GM18867 (cell line): ENCODE results near the gene PLA2G6.
"Not testable (repeated sequence)": the region's sequence is repeated elsewhere in the genome, so short reads cannot be mapped to it uniquely, and the experiment has no call there.

Source experiments
- ATAC-seq: cut with Tn5 transposase; IDR thresholded peaks from one replicate; pipeline ENCODE4 v1.9.1; 2021; ENCODE audit warnings: mild to moderate bottlenecking, moderate library complexity; ENCODE audit not compliant: unreplicated experiment

PLA2G6 gene

DNA sequence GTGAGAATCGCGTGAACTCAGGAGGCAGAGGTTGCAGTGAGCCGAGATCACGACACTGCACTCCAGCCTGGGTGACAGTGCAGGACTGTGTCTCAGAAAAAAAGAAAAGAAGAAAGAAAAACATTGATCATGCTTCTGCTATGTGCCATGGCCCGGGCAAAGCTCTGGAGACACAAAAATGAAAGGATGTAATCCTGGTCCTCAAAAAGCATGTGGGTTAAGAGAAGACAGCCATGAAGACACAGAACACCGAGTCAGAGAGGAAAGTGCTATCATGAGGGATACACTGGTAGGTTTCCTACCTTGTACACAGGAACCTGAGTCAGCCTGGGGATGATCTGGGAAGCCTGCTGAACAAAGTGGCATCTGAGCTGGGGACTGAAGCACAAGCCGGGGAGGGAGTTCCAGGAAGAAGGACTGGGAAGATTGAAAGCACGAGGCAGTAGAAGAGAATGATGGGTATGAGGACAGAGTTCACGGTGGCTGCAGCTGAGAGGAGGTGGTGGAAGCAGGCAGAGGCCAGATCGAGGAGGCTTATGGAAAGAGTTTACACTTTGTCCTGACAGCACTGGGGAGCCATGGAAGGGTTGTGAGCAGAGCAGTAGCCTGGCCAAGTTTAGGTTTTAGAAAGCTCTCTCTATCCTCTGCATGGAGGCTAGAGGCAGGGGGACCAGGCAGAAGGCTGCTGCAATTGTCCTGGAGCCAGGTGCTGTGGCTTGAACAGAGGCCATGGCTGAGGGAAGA lies 10.3 kb upstream of the PLA2G6 start:
- no peak for ATAC-seq

- no peak for ATAC-seq
Measured at GRCh38 chr22:38191055-38191454, 9.4 kb upstream of the PLA2G6 start.

DNA sequence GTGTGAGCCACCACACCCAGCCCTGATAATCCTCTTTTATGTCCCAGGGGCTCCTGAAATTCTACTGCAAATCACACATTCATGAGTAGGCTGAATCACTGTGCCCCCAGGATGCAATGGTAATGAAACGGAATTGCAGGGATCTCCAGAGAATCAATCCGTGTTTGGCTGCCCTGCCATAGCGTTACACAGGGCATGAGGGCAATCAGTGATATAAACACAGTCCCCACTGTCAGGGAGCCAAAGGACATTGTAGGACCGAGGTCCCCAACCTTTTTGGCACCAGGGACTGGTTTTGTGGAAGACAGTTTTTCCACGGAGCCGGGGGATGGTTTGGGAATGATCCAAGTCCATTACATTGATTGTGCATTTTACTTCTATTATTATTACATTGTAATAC lies 9.0 kb upstream of the PLA2G6 start:
- no peak for ATAC-seq

GRCh38 chr22:38189104-38189503 lies 7.5 kb upstream of the PLA2G6 start:
- no peak for ATAC-seq

GRCh38 chr22:38187413-38188212 lies 6.0 kb upstream of the PLA2G6 start:
- ATAC-seq: no peak

GRCh38 chr22:38186429-38186828 lies 4.8 kb upstream of the PLA2G6 start:
- no peak for ATAC-seq

GRCh38 chr22:38184788-38185187 lies 3.2 kb upstream of the PLA2G6 start:
- no peak for ATAC-seq

- ATAC-seq: peak; percentile 22
Measured at GRCh38 chr22:38180841-38181452, 683 bp downstream of the PLA2G6 start.

- ATAC-seq: not testable (repeated sequence)
Measured at GRCh38 chr22:38178605-38178937, 3.1 kb downstream of the PLA2G6 start.

DNA sequence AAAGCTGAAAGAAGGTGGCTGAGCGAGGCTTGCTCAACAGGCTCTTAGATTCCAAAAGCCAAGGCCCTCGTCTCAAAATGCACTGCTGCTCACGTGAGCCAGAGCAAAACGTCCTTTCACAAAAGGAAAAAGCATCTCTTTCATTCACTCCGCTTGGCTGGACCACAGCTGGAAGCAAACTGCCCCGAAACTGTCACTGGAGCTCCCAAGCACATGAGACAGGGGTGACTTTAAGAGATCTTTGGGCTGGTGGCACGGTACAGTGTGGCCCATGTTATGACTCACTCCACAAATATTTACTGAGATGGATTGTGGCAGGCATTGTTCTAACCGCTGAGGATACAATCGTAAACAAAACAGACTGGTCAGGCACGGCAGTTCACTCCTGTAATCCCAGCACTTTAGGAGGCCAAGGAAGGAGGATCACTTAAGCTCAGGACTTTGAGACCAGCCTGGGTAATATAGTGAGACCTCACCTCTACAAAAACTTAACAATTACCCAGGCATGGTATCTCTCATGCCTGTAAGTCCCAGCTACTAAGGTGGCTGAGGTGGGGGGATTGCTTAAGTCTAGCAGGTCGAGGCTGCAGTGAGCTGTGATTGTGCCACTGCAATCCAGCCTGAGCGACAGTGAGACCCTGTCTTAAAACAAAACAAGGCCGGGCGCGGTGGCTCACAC lies 3.6 kb downstream of the PLA2G6 start:
- no peak for ATAC-seq

- not testable (repeated sequence) for ATAC-seq
Measured at GRCh38 chr22:38177571-38177925, 4.1 kb downstream of the PLA2G6 start.

DNA sequence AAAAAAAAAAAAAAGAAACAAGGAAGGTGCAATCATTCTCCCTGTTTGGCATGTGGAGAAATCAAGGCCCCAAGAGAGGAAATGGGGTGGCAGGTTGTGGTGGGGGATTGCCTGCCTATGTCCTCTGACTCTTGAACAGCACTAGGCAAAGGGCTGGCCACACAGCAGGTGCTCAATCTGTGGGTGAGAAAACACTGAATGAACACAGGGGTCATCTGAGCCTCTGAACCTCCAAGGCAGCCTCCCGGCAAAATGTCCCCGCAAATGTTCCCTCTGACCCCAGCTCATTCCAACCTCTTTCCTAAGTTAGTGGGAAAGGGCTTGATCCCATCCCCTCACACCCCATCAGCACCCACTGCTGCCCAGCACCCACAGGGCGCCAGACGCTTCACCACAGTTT lies 4.6 kb downstream of the PLA2G6 start:
- ATAC-seq: no peak

- no peak for ATAC-seq
Measured at GRCh38 chr22:38176170-38176741, 5.4 kb downstream of the PLA2G6 start.

DNA sequence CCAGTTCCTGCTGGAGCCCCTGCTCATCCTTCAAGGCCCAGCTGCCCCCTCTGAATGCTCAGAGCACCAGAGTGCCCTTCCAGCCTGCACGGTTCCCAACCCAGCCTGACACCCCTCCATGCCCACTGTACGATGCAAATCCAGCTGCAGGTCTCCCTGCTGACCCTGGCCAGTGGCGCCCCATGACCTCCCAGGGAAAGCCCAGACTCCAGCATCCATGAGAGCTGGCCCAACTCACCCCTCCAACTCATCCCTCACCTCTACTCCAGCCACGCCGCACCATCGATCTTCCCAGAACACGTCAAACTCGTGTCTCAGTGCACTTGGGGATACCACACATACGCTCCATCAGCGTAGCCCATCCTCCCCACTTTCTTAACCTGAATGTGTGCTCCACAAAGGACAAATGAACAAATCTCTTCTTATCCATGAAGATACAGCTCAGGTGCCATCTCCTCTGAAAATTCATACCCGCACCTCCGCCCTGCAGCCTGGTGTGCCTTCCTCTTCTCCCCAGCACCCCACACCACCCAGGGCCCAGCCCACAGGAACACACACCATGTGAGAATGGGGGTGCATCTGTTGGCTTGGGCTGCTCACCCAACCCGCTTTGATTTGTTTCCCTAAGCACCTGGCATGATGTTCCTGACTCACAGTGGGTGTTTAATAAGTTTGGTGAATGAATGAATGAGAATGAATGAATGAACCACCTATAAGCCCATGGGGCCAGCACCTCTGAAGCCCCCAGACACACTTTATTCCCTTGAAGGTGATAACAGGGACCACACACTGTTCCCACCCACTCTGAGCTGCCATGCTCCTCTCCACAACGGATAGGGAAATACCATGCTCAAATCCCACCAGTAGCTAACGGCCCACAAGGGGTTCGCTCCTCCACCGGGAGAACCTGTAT lies 6.2 kb downstream of the PLA2G6 start:
- ATAC-seq: no peak

DNA sequence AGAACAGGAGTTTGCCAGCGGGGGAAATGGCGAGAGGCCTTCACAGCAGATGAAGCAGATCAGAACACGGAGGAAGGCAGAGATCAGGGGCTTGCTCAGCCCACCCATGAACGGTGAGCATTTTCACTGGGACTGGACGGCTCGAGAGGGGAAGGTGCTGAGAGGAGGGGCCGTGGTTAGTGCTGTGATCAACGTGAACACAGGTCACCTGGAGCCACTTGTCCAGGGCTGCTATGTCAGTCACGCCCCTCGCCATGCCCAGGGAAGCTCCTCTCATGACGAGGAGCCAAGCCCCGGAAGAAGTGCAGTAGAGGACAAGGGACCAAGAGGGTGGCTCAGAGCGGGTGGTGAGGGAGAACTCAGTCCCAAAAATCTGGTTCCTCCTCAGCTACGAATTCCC lies 7.0 kb downstream of the PLA2G6 start:
- ATAC-seq: no peak

DNA sequence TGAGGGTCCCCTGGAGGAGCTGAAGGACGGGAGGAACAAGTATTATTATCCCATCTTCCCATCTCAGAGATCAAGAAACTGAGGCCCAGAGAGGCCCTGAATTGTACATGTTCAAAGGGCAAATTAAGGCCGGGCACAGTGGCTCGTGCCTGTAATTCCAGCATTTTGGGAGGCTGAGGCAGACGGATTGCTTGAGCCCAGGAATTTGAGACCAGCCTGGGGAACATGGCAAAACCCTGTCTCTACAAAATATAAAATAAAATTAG lies 8.1 kb downstream of the PLA2G6 start:
- no peak for ATAC-seq

- no peak for ATAC-seq
Measured at GRCh38 chr22:38172832-38173640, 8.6 kb downstream of the PLA2G6 start.

DNA sequence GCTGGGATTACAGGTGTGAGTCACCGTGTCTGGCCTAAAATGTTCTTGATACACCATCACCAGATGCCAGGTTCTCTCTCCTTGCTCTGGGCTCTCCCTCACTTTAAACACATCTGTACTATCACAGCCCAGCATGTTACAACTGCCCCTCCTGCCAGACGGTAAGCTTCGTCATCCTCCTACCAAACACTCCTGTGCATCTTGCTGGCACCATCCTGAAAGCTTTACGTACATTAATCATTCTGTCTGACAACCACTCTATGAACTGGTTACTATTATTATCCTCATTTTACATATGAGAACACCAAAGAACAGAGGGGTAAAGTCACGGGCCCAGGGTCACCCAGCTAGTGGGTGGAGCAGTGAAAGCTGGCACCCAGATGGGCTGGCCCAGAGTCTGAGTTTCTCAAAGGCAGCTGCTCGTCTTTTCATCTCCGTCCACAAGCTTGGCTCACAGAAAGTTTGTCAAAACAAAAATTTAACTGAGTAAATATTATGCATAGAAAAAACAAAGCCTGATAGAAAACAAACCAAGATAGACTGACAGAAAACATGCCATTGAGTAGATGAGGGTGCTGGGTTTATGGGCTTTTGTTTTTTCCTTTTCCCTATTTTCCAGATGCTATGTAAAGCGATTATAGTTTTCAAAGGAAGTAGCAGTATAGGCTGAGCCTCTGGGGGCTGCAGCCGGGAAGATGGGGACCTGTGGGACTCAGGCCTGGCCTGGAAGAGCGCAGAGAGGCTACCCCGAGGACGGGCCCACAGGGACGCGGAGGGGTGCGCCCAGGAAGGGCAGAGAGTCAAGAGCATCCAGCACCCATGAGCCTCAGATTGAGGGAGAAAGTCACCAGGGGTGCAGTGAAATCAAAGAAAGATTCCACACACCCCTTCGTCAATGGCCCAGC lies 9.5 kb downstream of the PLA2G6 start:
- ATAC-seq: no peak

DNA sequence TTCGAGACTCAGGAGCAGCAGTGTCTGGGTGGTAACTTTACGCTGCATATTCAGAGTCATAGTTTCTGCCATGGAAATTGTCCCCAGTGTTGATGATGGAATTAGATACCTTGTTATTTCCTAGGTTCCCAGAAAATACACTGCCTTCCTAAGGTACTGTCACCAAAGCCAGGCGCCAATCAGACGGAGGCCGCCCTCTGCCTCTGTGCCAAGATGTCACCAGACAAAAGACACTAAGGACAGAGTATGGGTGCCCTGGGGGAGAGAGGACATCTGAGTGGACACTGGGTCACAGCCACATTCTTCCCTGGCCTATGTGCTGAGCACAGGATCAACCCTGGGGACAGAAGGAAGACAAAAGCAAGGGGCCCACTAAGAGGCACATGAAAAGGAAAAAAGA lies 11.2 kb downstream of the PLA2G6 start:
- no peak for ATAC-seq
